Activated T-helper 2 cell treated with anti-CD3 and anti-CD28 coated beads, Interferon-gamma antibody, Interleukin-2, Interleukin-4, amounts not matched to agents 10 μg/mL and 5 μg/mL and 100 μg/mL, durations not matched to agents 14 hours and 24 hours and 36 hours (primary cell): ENCODE data around the gene BTLA. TPM values are rescaled to one million over a fixed set of nuclear protein-coding genes. Genes with fewer than 3 reads are reported as not detected.
"Not testable (repeated sequence)": the region's sequence is repeated elsewhere in the genome, so short reads cannot be mapped to it uniquely, and the experiment has no call there.

Experiments used
- DNase-seq: peaks from one replicate; pipeline ENCODE4 v3.0.0; 2021; ENCODE audit warnings: low spot score
- H3K27ac Mint-ChIP-seq: one replicate; pipeline ENCODE4 v1.8.0; 2021; ENCODE audit warnings: mixed read lengths
- H3K27me3 Mint-ChIP-seq: one replicate; pipeline ENCODE4 v1.8.0; 2021; ENCODE audit warnings: low read depth, mixed read lengths
- H3K36me3 Mint-ChIP-seq: one replicate; pipeline ENCODE4 v1.8.0; 2021; ENCODE audit warnings: low read depth, mixed read lengths
- H3K4me1 Mint-ChIP-seq: one replicate; pipeline ENCODE4 v1.8.0; 2021; ENCODE audit warnings: low read depth, mixed read lengths
- H3K4me3 Mint-ChIP-seq: one replicate; pipeline ENCODE4 v1.8.0; 2021; ENCODE audit warnings: low read depth, mild to moderate bottlenecking, moderate library complexity, mixed read lengths
- H3K9me3 Mint-ChIP-seq: one replicate; pipeline ENCODE4 v1.8.0; 2021; ENCODE audit warnings: mixed read lengths
- intact Hi-C: fragments of 100-400 bp; cut with micrococcal nuclease; formaldehyde crosslinking; loops from one replicate; pipeline ENCODE4 v1.15.1; 2023
- total RNA-seq: library from RNA; stranded (reverse); gene quantifications from 2 replicates; pipeline ENCODE4 v1.2.3, GENCODE V29; 2022

The BTLA gene
- total RNA-seq, 1 donor from 2014 or later = 35.7 TPM

DNA sequence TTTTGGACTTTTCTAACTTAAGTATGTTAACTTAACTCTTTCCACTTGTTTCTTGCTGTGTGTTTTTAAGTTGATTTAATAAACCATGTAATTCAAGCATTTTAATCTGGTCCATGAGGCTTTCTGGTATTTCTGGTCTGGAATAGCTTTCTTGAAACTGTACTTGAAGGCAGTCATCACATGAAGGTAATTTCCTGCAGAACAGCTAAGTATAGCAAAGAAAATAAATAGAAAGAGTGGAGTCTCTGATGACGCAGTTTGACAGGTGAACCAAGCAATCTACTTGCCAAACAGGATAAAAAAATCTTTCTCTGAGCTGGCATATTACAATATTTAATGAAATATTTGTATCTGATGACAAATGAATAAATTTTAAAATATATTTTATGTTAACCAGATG lies 74.9 kb downstream of the BTLA start:
- no peaks in the 10 kb centered on the region for H3K36me3 Mint-ChIP-seq
- no peaks in the 10 kb centered on the region for H3K9me3 Mint-ChIP-seq
- no peak for DNase-seq
- H3K27ac Mint-ChIP-seq = no peak overlapping the region
- H3K27me3 Mint-ChIP-seq = peaks cover 5% of the 10 kb centered on the region
- no peaks in the 10 kb centered on the region for H3K4me1 Mint-ChIP-seq
- H3K4me3 Mint-ChIP-seq = no peak overlapping the region
- intact Hi-C loops = no loop called here

DNA sequence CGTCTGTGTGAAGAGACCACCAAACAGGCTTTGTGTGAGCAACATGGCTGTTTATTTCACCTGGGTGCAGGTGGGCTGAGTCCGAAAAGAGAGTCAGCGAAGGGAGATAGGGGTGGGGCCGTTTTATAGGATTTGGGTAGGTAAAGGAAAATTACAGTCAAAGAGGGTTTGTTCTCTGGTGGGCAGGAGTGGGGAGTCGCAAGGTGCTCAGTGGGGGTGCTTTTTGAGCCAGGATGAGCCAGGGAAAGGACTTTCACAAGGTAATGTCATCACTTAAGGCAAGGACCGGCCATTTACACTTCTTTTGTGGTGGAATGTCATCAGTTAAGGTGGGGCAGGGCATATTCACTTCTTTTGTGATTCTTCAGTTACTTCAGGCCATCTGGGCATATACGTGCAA lies 76.4 kb downstream of the BTLA start:
- H3K36me3 Mint-ChIP-seq, H3K4me1 Mint-ChIP-seq, intact Hi-C loops, DNase-seq, H3K27ac Mint-ChIP-seq, H3K4me3 Mint-ChIP-seq, H3K9me3 Mint-ChIP-seq, H3K27me3 Mint-ChIP-seq: not testable (repeated sequence)

DNA sequence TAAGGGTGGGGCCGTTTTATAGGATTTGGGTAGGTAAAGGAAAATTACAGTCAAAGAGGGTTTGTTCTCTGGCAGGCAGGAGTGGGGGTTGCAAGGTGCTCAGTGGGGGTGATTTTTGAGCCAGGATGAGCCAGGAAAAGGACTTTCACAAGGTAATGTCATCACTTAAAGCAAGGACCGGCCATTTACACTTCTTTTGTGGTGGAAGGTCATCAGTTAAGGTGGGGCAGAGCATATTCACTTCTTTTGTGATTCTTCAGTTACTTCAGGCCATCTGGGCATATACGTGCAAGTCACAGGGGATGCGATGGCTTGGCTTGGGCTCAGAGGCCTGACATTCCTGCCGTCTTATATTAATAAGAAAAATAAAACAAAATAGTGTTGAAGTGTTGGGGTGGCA lies 80.7 kb downstream of the BTLA start:
- H3K27me3 Mint-ChIP-seq, H3K4me3 Mint-ChIP-seq, H3K4me1 Mint-ChIP-seq, intact Hi-C loops, H3K27ac Mint-ChIP-seq, H3K9me3 Mint-ChIP-seq, H3K36me3 Mint-ChIP-seq, DNase-seq: not testable (repeated sequence)

DNA sequence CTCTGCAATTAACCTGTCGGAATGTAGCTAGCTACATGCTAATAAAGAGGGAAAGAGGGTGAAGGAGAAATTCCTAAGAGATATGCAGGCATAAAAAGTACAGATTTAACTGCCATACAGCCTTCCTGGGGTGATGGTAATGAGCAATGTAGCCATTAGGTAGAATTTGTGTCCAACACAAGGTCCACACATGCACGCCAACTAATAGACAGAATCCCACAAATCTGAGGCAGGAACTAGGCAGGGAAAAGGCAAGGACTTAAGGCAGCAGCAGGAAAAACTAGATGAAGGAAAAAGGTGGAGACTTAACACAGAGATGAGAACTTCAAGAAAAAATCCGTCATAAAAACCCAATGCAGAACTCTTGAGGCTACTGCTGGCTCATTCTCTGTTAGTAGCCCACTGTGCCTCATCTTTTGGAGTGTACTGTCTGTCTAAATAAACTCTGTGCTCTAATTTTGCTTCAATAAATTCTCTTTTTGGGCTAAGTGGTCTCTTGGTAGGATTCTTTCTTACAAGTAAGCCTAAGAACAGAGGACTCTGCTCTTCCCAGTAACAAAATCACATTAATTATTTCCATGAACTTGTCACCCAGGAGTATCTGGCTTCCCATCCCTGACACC lies 81.5 kb downstream of the BTLA start:
- Mint-ChIP-seq H3K27me3 (peaks cover 5% of the 10 kb centered on the region), H3K4me3 (no peak overlapping the region), H3K36me3 (no peaks in the 10 kb centered on the region), H3K27ac (no peak overlapping the region), H3K9me3 (peaks cover 8% of the 10 kb centered on the region), H3K4me1 (peaks cover 6% of the 10 kb centered on the region)
- DNase-seq = no peak
- intact Hi-C loops = no loop called here

DNA sequence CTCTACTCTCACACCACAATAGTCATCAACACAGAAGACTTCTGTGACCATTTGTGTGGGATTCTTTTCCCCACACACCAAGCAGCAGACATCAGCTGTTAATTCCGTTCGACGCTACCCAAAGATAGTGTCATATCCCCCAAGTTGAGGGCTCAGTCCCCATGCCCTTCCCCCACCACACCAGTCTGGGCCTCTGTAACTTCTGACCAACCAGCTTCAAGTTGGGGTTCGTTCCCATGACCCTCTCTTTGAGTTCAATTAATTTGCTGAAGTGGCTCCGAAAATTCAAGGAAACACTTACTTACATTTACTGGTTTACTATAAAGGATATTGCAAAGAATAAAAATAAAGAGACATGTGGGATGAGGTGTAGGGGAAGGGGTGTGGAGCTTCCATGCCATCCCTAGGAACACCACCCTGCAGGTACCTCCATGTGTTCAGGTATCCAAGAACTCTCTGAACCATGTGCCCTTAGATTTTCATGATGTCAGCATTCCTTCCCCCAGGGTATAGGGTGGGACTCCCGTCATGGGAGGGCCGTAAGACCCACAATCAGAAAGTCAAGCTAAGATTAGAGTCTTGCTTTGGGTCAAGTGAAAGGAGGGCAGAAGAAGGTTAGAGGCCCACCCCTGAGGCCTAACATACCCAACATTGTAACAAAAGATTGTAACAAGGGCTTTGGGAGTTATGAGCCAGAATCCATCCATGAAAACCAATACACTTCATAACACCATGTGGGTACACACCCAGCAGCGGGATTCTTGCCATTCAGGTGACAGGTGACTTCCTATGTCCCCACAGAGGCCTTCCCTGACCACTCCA lies 82.7 kb downstream of the BTLA start:
- intact Hi-C loops = no loop called here
- H3K4me3 Mint-ChIP-seq = no peak overlapping the region
- no peak overlapping the region for H3K27ac Mint-ChIP-seq
- H3K4me1 Mint-ChIP-seq = peaks cover 12% of the 10 kb centered on the region
- no peaks in the 10 kb centered on the region for H3K36me3 Mint-ChIP-seq
- H3K9me3 Mint-ChIP-seq = peaks cover 8% of the 10 kb centered on the region
- no peak for DNase-seq
- H3K27me3 Mint-ChIP-seq = peaks cover 4% of the 10 kb centered on the region

DNA sequence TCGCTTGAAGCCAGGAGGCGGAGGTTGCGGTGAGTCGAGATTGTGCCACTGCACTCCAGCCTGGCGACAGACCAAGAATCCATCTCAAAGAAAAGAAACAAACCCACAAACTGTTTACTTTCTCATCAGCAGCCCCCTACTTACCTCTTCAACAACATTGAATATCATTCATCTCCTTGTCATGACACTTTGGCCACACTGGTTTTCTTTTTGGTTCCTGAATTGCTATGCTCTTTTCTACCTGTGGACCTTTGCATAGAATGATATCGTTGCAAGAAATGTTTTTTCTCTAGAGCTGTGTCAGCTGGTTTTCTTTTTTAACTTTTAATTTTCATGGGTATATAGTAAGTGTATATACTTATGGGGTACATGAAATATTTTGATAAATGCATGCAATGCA lies 83.9 kb downstream of the BTLA start:
- H3K27me3 Mint-ChIP-seq = no peaks in the 10 kb centered on the region
- no peak overlapping the region for H3K4me3 Mint-ChIP-seq
- no peaks in the 10 kb centered on the region for H3K36me3 Mint-ChIP-seq
- intact Hi-C loops = no loop called here
- peaks cover 12% of the 10 kb centered on the region for H3K4me1 Mint-ChIP-seq
- peaks cover 8% of the 10 kb centered on the region for H3K9me3 Mint-ChIP-seq
- H3K27ac Mint-ChIP-seq = no peak overlapping the region
- no peak for DNase-seq

Other genes with a start within 250 kb of the BTLA start
- 0.37 TPM in 1 of 2 replicates, not detected in the other for gene SLC9C1, start 205.3 kb downstream of the BTLA start, total RNA-seq
- gene CD200, start 166.3 kb downstream of the BTLA start, total RNA-seq = 60.3 and 63.3 TPM in 2 replicates
- 61.1 and 61.6 TPM in 2 replicates for gene ATG3, start 62.5 kb upstream of the BTLA start, total RNA-seq
- gene SLC35A5, start 62.6 kb upstream of the BTLA start, total RNA-seq = 12.6 and 17.8 TPM in 2 replicates
- gene CCDC80, start 141.7 kb upstream of the BTLA start, total RNA-seq = not detected in 2 replicates